ENCODE results near the gene KLRD1. TPM values are rescaled to one million over a fixed set of nuclear protein-coding genes. Genes with fewer than 3 reads are reported as not detected.

KLRD1 gene
- total and polyA plus RNA-seq, 9 donors, result 0.12 to 3.8 (median 1.2) TPM

Other genes starting within 250 kb of the KLRD1 start
- 10 to 100 TPM in 1 of 7 donors, 1 to 10 TPM in 6; 1.5 to 11.5 (median 4.1) TPM for gene CLEC1A, start 208.9 kb upstream of the KLRD1 start, total RNA-seq
- 10 to 100 TPM in 1 of 2 donors, 1 to 10 TPM in 1; 4.8 to 13.8 TPM for gene CLEC1A, start 208.9 kb upstream of the KLRD1 start, polyA plus RNA-seq
- gene CLEC7A, start 177.7 kb upstream of the KLRD1 start, total RNA-seq, result 10 to 100 TPM in 1 of 7 donors, 1 to 10 TPM in 6; 2.9 to 12.7 (median 3.7) TPM
- gene CLEC7A, start 177.7 kb upstream of the KLRD1 start, polyA plus RNA-seq, result 1 to 10 TPM; 1.9 to 3.4 TPM
- gene OLR1, start 135.7 kb upstream of the KLRD1 start, total RNA-seq, result 10 to 100 TPM in 1 of 7 donors, 1 to 10 TPM in 3, under 1 TPM in 3; 0.71 to 12.3 (median 1.1) TPM
- gene OLR1, start 135.7 kb upstream of the KLRD1 start, polyA plus RNA-seq, result under 1 TPM; 0.10 to 0.48 TPM
- under 1 TPM in 2 of 7 donors, not detected in 5; 0.07 to 0.69 TPM for gene TMEM52B, start 128.8 kb upstream of the KLRD1 start, total RNA-seq
- gene TMEM52B, start 128.8 kb upstream of the KLRD1 start, polyA plus RNA-seq, result under 1 TPM; 0.04 to 0.10 TPM
- gene GABARAPL1, start 95.0 kb upstream of the KLRD1 start, total RNA-seq, result 100 to 1,000 TPM in 2 of 7 donors, 10 to 100 TPM in 5; 53.1 to 139 (median 96.1) TPM
- gene GABARAPL1, start 95.0 kb upstream of the KLRD1 start, polyA plus RNA-seq, result 100 to 1,000 TPM in 1 of 2 donors, 10 to 100 TPM in 1; 58.7 to 186 TPM
- 1 to 10 TPM in 2 of 7 donors, under 1 TPM in 5; 0.12 to 2.1 (median 0.35) TPM for gene KLRK1, start 82.2 kb downstream of the KLRD1 start, total RNA-seq
- 1 to 10 TPM in 1 of 2 donors, under 1 TPM in 1; 0.54 to 6.3 TPM for gene KLRK1, start 82.2 kb downstream of the KLRD1 start, polyA plus RNA-seq
- gene KLRC4, start 101.9 kb downstream of the KLRD1 start, total RNA-seq, result under 1 TPM in 1 of 7 donors, not detected in 6; 0.60 TPM
- under 1 TPM in 1 of 2 donors, not detected in 1; 0.30 TPM for gene KLRC4, start 101.9 kb downstream of the KLRD1 start, polyA plus RNA-seq
- gene KLRC3, start 112.7 kb downstream of the KLRD1 start, total RNA-seq, result under 1 TPM in 2 of 7 donors, not detected in 5; 0.58 to 0.72 TPM
- gene KLRC3, start 112.7 kb downstream of the KLRD1 start, polyA plus RNA-seq, result under 1 TPM; 0.19 to 0.90 TPM
- gene KLRC2, start 128.1 kb downstream of the KLRD1 start, total RNA-seq, result 1 to 10 TPM in 2 of 7 donors, under 1 TPM in 3, not detected in 2; 0.23 to 2.6 (median 0.57) TPM
- gene KLRC2, start 128.1 kb downstream of the KLRD1 start, polyA plus RNA-seq, result under 1 TPM; 0.15 to 0.28 TPM
- under 1 TPM in 5 of 7 donors, not detected in 2; 0.30 to 0.71 (median 0.52) TPM for gene KLRC1, start 145.5 kb downstream of the KLRD1 start, total RNA-seq
- gene KLRC1, start 145.5 kb downstream of the KLRD1 start, polyA plus RNA-seq, result under 1 TPM; 0.17 to 0.73 TPM
- gene EIF2S3B, start 198.0 kb downstream of the KLRD1 start, total RNA-seq, result 1 to 10 TPM in 4 of 7 donors, under 1 TPM in 3; 0.23 to 4.5 (median 1.1) TPM
- 1 to 10 TPM in 1 of 2 donors, under 1 TPM in 1; 0.46 to 1.5 TPM for gene EIF2S3B, start 198.0 kb downstream of the KLRD1 start, polyA plus RNA-seq